RWPE2 (cell line): ENCODE data around the gene PLEKHA5.

Experiments used
- ATAC-seq: fragments of 200-7000 bp; cut with Tn5 transposase; 3 replicates; pipeline ENCODE4 v1.9.1; 2021; ENCODE audit warnings: low read depth
- DNase-seq: peaks from one replicate; pipeline ENCODE4 v3.0.0-alpha.2; 2020; ENCODE audit warnings: low spot score
- H3K27ac ChIP-seq: fragments of 450-650 bp; 2 replicates; pipeline ENCODE4 v1.5.1; 2017; ENCODE audit warnings: mild to moderate bottlenecking; ENCODE audit not compliant: poor library complexity, severe bottlenecking
- H3K27me3 ChIP-seq: fragments of 250-450 bp; sonication (Bioruptor Pico); 2 replicates; pipeline ENCODE4 v1.5.1; 2021; ENCODE audit warnings: mild to moderate bottlenecking, moderate library complexity; ENCODE audit not compliant: insufficient read depth, poor library complexity, severe bottlenecking
- H3K36me3 ChIP-seq: fragments of 250-450 bp; sonication (Bioruptor Pico); 2 replicates; pipeline ENCODE4 v1.5.1; 2020; ENCODE audit warnings: low read depth, mild to moderate bottlenecking, moderate library complexity
- H3K4me1 ChIP-seq: fragments of 250-450 bp; sonication (Bioruptor Pico); 2 replicates; pipeline ENCODE4 v1.5.1; 2021; ENCODE audit warnings: mild to moderate bottlenecking, moderate library complexity; ENCODE audit not compliant: insufficient read depth, poor library complexity, severe bottlenecking
- H3K4me3 ChIP-seq: fragments of 250-450 bp; sonication (Bioruptor Pico); 2 replicates; pipeline ENCODE4 v1.5.1; 2021; ENCODE audit warnings: mild to moderate bottlenecking, moderate library complexity; ENCODE audit not compliant: severe bottlenecking
- H3K9me3 ChIP-seq: fragments of 250-450 bp; sonication (Bioruptor Pico); 2 replicates; pipeline ENCODE4 v1.5.1; 2021; ENCODE audit warnings: mild to moderate bottlenecking, moderate library complexity; ENCODE audit not compliant: severe bottlenecking
- TF ChIP-seq, protein P1 (sequence below): fragments of 450-650 bp; IDR thresholded peaks from one replicate; pipeline ENCODE4 v1.5.1; 2017; ENCODE audit warnings: mild to moderate bottlenecking, moderate library complexity; ENCODE audit not compliant: poor library complexity, severe bottlenecking

The PLEKHA5 gene

DNA sequence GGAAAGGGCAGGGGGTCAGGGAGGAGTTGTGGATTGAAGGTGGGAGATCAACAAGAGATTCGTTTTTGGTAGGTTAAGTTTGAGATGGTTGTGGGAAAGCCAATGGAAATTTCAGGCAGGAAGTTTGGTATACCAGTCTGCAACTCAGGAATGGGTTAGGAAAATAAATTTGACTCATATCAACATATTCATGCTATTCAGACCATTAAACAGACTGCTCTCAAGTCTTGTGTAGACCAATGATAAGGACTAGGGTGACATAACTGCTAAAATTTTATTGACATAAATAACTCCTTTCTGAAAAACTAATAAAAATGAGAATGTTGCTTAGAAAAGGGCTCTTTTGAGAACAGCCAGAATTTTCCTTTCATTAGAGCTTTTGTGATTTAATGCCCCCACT lies 60.0 kb downstream of the PLEKHA5 start:
- Histone ChIP-seq H3K4me3 (no peak overlapping the region), H3K27ac (no peak overlapping the region), H3K4me1 (no peaks in the 10 kb centered on the region), H3K27me3 (no peaks in the 10 kb centered on the region), H3K36me3 (no peaks in the 10 kb centered on the region), H3K9me3 (no peaks in the 10 kb centered on the region)
- TF ChIP-seq, protein P1, sequence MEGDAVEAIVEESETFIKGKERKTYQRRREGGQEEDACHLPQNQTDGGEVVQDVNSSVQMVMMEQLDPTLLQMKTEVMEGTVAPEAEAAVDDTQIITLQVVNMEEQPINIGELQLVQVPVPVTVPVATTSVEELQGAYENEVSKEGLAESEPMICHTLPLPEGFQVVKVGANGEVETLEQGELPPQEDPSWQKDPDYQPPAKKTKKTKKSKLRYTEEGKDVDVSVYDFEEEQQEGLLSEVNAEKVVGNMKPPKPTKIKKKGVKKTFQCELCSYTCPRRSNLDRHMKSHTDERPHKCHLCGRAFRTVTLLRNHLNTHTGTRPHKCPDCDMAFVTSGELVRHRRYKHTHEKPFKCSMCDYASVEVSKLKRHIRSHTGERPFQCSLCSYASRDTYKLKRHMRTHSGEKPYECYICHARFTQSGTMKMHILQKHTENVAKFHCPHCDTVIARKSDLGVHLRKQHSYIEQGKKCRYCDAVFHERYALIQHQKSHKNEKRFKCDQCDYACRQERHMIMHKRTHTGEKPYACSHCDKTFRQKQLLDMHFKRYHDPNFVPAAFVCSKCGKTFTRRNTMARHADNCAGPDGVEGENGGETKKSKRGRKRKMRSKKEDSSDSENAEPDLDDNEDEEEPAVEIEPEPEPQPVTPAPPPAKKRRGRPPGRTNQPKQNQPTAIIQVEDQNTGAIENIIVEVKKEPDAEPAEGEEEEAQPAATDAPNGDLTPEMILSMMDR = no peak
- no peak for DNase-seq
- ATAC-seq = no peak

DNA sequence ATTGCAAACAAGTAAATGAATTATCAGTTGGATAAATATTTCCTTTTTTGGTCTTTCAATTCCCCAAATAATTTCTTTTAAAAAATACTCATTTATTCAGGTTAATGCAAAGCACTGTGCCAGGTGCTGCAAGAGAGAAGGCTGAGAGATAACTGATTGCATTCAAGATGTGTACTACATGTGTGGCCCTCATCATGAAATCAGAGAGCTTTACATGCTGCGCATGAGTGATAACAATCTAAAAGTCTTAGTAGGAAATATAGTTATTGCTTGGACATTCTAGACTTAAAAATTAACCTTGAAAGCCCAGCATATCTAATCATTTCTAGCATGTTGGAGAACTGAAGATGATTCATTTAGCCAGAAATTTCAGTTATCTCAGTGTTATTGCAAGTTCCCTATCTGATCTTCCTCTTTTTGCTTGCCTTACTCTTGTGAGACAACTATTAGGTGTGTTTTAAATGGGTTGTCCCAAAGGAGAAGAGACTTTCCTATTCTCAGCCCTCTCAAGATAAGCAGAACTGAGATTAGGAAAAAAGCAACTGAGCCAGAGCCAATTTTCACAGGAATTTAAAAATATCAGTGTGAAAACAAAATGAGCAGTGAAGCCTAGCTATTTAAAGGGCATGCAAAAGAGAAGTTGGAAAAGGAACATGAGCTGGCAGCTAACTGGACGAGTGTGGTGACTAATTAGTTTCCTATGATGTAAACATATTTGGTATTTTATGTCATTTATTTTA lies 60.9 kb downstream of the PLEKHA5 start:
- no peaks in the 10 kb centered on the region for H3K4me1 ChIP-seq
- no peaks in the 10 kb centered on the region for H3K27me3 ChIP-seq
- DNase-seq (no peak), ATAC-seq (no peak)
- no peak overlapping the region for H3K4me3 ChIP-seq
- TF ChIP-seq, protein P1 = no peak
- H3K27ac ChIP-seq = no peak overlapping the region
- no peaks in the 10 kb centered on the region for H3K36me3 ChIP-seq
- no peaks in the 10 kb centered on the region for H3K9me3 ChIP-seq

GRCh38 chr12:19191089-19191488 lies 61.6 kb downstream of the PLEKHA5 start:
- no peaks in the 10 kb centered on the region for H3K4me1 ChIP-seq
- DNase-seq = no peak
- no peak overlapping the region for H3K4me3 ChIP-seq
- no peaks in the 10 kb centered on the region for H3K27me3 ChIP-seq
- ATAC-seq = no peak
- TF ChIP-seq, protein P1 = no peak
- no peaks in the 10 kb centered on the region for H3K9me3 ChIP-seq
- no peak overlapping the region for H3K27ac ChIP-seq
- no peaks in the 10 kb centered on the region for H3K36me3 ChIP-seq

GRCh38 chr12:19191563-19191962 lies 62.0 kb downstream of the PLEKHA5 start:
- no peak for DNase-seq
- Histone ChIP-seq H3K4me1 (no peaks in the 10 kb centered on the region), H3K27me3 (no peaks in the 10 kb centered on the region), H3K4me3 (no peak overlapping the region), H3K27ac (no peak overlapping the region), H3K36me3 (no peaks in the 10 kb centered on the region), H3K9me3 (no peaks in the 10 kb centered on the region)
- ATAC-seq = no peak
- TF ChIP-seq, protein P1 = no peak

DNA sequence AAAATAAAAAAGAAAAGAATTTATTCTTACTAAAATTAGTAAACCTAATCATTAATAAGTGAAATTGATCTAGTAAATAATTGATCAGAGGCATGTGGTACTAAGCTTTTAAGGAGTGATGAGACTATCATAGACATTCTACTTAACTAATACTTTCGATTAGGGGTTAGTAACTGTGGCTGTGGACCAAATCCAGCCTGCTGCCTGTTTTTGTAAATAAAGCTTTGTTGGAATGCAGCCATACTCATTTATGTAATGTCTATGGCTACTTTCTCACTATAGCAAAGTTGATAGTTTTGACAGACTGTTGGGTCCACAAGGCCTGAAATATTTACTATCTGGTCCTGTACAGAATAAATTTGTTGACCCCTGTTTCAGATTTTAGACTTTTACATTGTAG lies 63.2 kb downstream of the PLEKHA5 start:
- TF ChIP-seq, protein P1 = no peak
- H3K36me3 ChIP-seq = no peaks in the 10 kb centered on the region
- no peak for ATAC-seq
- H3K27me3 ChIP-seq = no peaks in the 10 kb centered on the region
- no peaks in the 10 kb centered on the region for H3K9me3 ChIP-seq
- no peak overlapping the region for H3K27ac ChIP-seq
- H3K4me1 ChIP-seq = no peaks in the 10 kb centered on the region
- no peak overlapping the region for H3K4me3 ChIP-seq
- no peak for DNase-seq
